ENCODE data around the gene PON2. TPM values are rescaled to one million over a fixed set of nuclear protein-coding genes. Genes with fewer than 3 reads are reported as not detected.

PON2 gene
- total RNA-seq (10 to 100 TPM; 26.3 to 50.6 (median 35.7) TPM), polyA plus RNA-seq (10 to 100 TPM; 16.6 to 29.5 TPM)
- long read RNA-seq, donor 1, transcript PON2-218 (9 exons, 1,653 nt): major isoform, 44 of 63 reads
- long read RNA-seq, donor 1, partial matches to known transcripts: 4 of 63 reads
- long read RNA-seq, donor 1, other reads (novel, unspliced or antisense): 11 of 63 reads
- long read RNA-seq, donor 2, transcript PON2-202 (9 exons, 1,726 nt): minor isoform, 11 of 138 reads
- long read RNA-seq, donor 2, transcript PON2-218 (9 exons, 1,653 nt): major isoform, 96 of 138 reads
- long read RNA-seq, donor 2, partial matches to known transcripts: 3 of 138 reads
- long read RNA-seq, donor 2, other reads (novel, unspliced or antisense): 23 of 138 reads
- long read RNA-seq, donor 3, transcript PON2-202 (9 exons, 1,726 nt): minor isoform, 5 of 39 reads
- long read RNA-seq, donor 3, transcript PON2-218 (9 exons, 1,653 nt): major isoform, 27 of 39 reads
- long read RNA-seq, donor 3, partial matches to known transcripts: 1 of 39 reads
- long read RNA-seq, donor 3, other reads (novel, unspliced or antisense): 5 of 39 reads

- Histone ChIP-seq H3K4me3 (peak within 1 kb of the TSS; percentile 68 to 89 (median 79)), H3K27ac (peak within 1 kb of the TSS; percentile 83 to 97 (median 92)), H3K36me3 (no peaks in the 10 kb centered on the region), H3K4me1 (peaks cover 0 to 15% (median 10%) of the 10 kb centered on the region in 12 donors), H3K9me3 (no peaks in the 10 kb centered on the region), H3K27me3 (no peaks in the 10 kb centered on the region)
- 1 to 3% (median 1%) methylated on average over 39 to 58 of the region's 58 CpGs for WGBS, 4 donors
- TF ChIP-seq POLR2A (IDR thresholded peaks at IDR 0.05) (peak in 1 of 2 donors; percentile 65), CTCF (IDR thresholded peaks at IDR 0.05) (peak in 3 of 12 donors; percentile 5 to 17 (median 11))
- ATAC-seq (peak; percentile 94 to 100 (median 99)), DNase-seq (peak; percentile 80 to 91 (median 89))
- intact Hi-C loops (cut with DNase I): loop anchor here in 1 of 10 donors (5.0 to 10.0 kb wide), 2 partner anchors 38 to 170 kb away; no protein-coding TSS in a partner anchor
Observed at GRCh38 chr7:95434557-95435421, at the start of gene PON2. Gene PON2, minus strand, starts transcription at chr7:95435028. Its CDS starts 77 bp downstream, at chr7:95434951.

GRCh38 chr7:95482424-95482823, 47.6 kb upstream of the PON2 start:
- WGBS, 4 donors: 81 to 89% (median 84%) methylated on average over 4 of the region's 4 CpGs
- no peaks in the 10 kb centered on the region for H3K4me1 ChIP-seq
- TF ChIP-seq POLR2A (IDR thresholded peaks at IDR 0.05) (no peak), CTCF (IDR thresholded peaks at IDR 0.05) (no peak)
- H3K27ac ChIP-seq: no peak overlapping the region
- no peak overlapping the region for H3K4me3 ChIP-seq
- DNase-seq: no peak
- intact Hi-C loops (cut with DNase I): no loop called here
- no peaks in the 10 kb centered on the region for H3K27me3 ChIP-seq
- no peaks in the 10 kb centered on the region for H3K36me3 ChIP-seq
- H3K9me3 ChIP-seq: no peaks in the 10 kb centered on the region
- no peak for ATAC-seq

- WGBS, 4 donors: 85 to 94% (median 89%) methylated on average over 3 of the region's 3 CpGs
- ATAC-seq (no peak), DNase-seq (no peak)
- Histone ChIP-seq H3K27me3 (no peaks in the 10 kb centered on the region), H3K27ac (no peak overlapping the region), H3K4me3 (no peak overlapping the region), H3K9me3 (no peaks in the 10 kb centered on the region), H3K36me3 (no peaks in the 10 kb centered on the region), H3K4me1 (peaks cover 0 to 8% (median 0%) of the 10 kb centered on the region in 12 donors)
- TF ChIP-seq POLR2A (IDR thresholded peaks at IDR 0.05) (no peak), CTCF (IDR thresholded peaks at IDR 0.05) (no peak)
- intact Hi-C loops (cut with DNase I): no loop called here
Observed at GRCh38 chr7:95481271-95482165, 46.7 kb upstream of the PON2 start.

Data from heart left ventricle (tissue), 16 donors.